Liver (tissue), 3 donors: ENCODE data around the gene INPP4B.

Experiments used
- GABPA ChIP-seq, 2 donors: IDR thresholded peaks in 1 of 2; conservative IDR thresholded peaks in 1 of 2; 2 replicates each; pipeline ENCODE4 v1.6.1; 2016; ENCODE audit warnings: antibody characterized with exemption in 2 of 2, mild to moderate bottlenecking in 1 of 2, moderate library complexity in 1 of 2
- RAD21 ChIP-seq, 2 donors: IDR thresholded peaks; 2 replicates each; pipeline ENCODE4 v1.6.1; 2016; ENCODE audit warnings: antibody characterized with exemption in 2 of 2, mild to moderate bottlenecking in 2 of 2
- SP1 ChIP-seq: IDR thresholded peaks from 2 replicates; pipeline ENCODE4 v1.6.1; 2018; ENCODE audit warnings: antibody characterized with exemption, mild to moderate bottlenecking
- TF ChIP-seq, protein P1 (sequence below): fragments of 150-350 bp; IDR thresholded peaks from 2 replicates; pipeline ENCODE4 v1.5.1; 2017; ENCODE audit warnings: improper control_type of control experiment, low read depth, low read length; ENCODE audit not compliant: missing input control
- donor health status: healthy.
- donor health status: healthy.

DNA sequence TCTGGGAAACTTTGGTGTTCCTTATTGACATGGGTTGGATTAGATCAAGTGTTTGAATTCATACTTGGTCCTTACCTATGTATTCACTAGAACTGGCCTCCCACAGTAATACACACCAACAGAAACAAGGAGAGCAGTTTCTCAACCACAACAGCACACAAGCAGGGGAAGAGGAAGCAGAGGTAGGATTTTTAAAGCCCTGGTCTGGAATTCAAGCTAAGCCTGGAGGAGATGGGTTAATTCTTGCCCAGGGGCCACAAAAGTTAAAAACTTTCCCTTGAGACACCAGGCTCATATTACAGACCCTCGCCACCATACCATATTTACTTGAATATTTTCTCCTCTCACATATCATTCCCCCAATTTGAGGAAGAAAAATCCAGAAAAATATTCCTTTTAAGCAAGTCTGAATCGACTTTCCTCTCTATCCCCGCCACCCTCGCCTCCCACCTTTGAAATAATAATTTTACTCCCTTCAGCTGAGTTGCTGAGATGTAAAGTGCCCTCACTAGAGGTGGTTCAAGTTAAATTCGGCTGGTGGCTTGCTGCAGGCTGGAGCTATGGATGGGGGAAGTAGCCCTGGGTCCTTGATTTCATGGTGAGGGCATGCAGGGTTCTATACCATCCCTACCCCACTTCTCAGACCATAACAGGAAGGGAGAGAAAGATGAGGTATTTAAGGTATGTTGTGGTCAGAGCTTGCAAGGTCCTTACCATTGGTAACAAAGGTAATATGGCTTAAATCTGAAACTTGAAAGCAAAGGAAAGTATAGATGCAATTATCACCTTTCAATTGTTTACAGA is 440.2 kb downstream of the INPP4B start:
- TF ChIP-seq SP1: no peak
- TF ChIP-seq, protein P1, sequence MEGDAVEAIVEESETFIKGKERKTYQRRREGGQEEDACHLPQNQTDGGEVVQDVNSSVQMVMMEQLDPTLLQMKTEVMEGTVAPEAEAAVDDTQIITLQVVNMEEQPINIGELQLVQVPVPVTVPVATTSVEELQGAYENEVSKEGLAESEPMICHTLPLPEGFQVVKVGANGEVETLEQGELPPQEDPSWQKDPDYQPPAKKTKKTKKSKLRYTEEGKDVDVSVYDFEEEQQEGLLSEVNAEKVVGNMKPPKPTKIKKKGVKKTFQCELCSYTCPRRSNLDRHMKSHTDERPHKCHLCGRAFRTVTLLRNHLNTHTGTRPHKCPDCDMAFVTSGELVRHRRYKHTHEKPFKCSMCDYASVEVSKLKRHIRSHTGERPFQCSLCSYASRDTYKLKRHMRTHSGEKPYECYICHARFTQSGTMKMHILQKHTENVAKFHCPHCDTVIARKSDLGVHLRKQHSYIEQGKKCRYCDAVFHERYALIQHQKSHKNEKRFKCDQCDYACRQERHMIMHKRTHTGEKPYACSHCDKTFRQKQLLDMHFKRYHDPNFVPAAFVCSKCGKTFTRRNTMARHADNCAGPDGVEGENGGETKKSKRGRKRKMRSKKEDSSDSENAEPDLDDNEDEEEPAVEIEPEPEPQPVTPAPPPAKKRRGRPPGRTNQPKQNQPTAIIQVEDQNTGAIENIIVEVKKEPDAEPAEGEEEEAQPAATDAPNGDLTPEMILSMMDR: no peak
- TF ChIP-seq GABPA (IDR thresholded peaks at IDR 0.05 in 1 of 2, conservative IDR thresholded peaks at IDR 0.05 in 1 of 2): no peak
- no peak for TF ChIP-seq RAD21 (IDR thresholded peaks at IDR 0.05)
